Measurements from ENCODE around the gene CENPB.

GRCh38 chr20:3760655-3761348 lies 25.7 kb downstream of the CENPB start:
- TF ChIP-seq EZH2phosphoT487 (IDR thresholded peaks at IDR 0.05; ENCODE audit: insufficient read depth, low read depth) (no peak), EZH2 (IDR thresholded peaks at IDR 0.05; ENCODE audit: insufficient read depth, poor library complexity, severe bottlenecking) (no peak)

All from GM23248 (cell line).